Immature natural killer cell (primary cell): ENCODE data around the gene PUM2. TPM values are rescaled to one million over a fixed set of nuclear protein-coding genes. Genes with fewer than 3 reads are reported as not detected.

Experiments used
- DNase-seq, 3 donors: peaks; one replicate each; pipeline ENCODE4 v3.0.0; 2022; ENCODE audit warnings: mixed read lengths in 1 of 3
- H3K27ac Mint-ChIP-seq, 6 donors: one replicate each; pipeline ENCODE4 v1.8.0; 2020; ENCODE audit warnings: mixed read lengths in 6 of 6, mild to moderate bottlenecking in 5 of 6, inconsistent platforms in 4 of 6, moderate library complexity in 3 of 6
- H3K27me3 Mint-ChIP-seq, 3 donors: one replicate each; pipeline ENCODE4 v1.8.0; 2020 to 2021; ENCODE audit warnings: low read depth in 3 of 3, mild to moderate bottlenecking in 3 of 3, mixed read lengths in 3 of 3, moderate library complexity in 3 of 3, inconsistent platforms in 1 of 3
- H3K36me3 Mint-ChIP-seq, 3 donors: one replicate each; pipeline ENCODE4 v1.8.0; 2020; ENCODE audit warnings: mixed read lengths in 3 of 3, inconsistent platforms in 2 of 3, mild to moderate bottlenecking in 2 of 3
- H3K4me1 Mint-ChIP-seq, 2 donors: one replicate each; pipeline ENCODE4 v1.8.0; 2020; ENCODE audit warnings: inconsistent platforms in 2 of 2, mild to moderate bottlenecking in 2 of 2, mixed read lengths in 2 of 2, moderate library complexity in 1 of 2
- H3K4me3 Mint-ChIP-seq, 5 donors: one replicate each; pipeline ENCODE4 v1.8.0; 2020; ENCODE audit warnings: mild to moderate bottlenecking in 5 of 5, mixed read lengths in 5 of 5, inconsistent platforms in 3 of 5, moderate library complexity in 3 of 5
- H3K9me3 Mint-ChIP-seq, 6 donors: one replicate each; pipeline ENCODE4 v1.8.0; 2020; ENCODE audit warnings: mild to moderate bottlenecking in 6 of 6, mixed read lengths in 6 of 6, inconsistent platforms in 4 of 6, moderate library complexity in 3 of 6
- polyA plus RNA-seq, 3 donors: library from polyadenylated mRNA; unstranded; fragments of 300-500 nt; fragmentation: Illumina TruSeq; gene quantifications; one replicate each; pipeline ENCODE4 v1.2.3, GENCODE V29; 2021

Gene PUM2
- polyA plus RNA-seq, 3 donors from 2014 or later, result 11.2 to 23.9 (median 21.1) TPM

- peaks cover 0 to 2% of the 10 kb centered on the region in 2 donors for H3K4me1 Mint-ChIP-seq
- H3K27me3 Mint-ChIP-seq, result peaks cover 0 to 6% (median 1%) of the 10 kb centered on the region in 3 donors
- H3K36me3 Mint-ChIP-seq, result no peaks in the 10 kb centered on the region
- no peak overlapping the region for H3K27ac Mint-ChIP-seq
- DNase-seq, result no peak
- no peaks in the 10 kb centered on the region for H3K9me3 Mint-ChIP-seq
- no peak overlapping the region for H3K4me3 Mint-ChIP-seq
Measured at GRCh38 chr2:20203521-20204225, 147.0 kb downstream of the PUM2 start.

DNA sequence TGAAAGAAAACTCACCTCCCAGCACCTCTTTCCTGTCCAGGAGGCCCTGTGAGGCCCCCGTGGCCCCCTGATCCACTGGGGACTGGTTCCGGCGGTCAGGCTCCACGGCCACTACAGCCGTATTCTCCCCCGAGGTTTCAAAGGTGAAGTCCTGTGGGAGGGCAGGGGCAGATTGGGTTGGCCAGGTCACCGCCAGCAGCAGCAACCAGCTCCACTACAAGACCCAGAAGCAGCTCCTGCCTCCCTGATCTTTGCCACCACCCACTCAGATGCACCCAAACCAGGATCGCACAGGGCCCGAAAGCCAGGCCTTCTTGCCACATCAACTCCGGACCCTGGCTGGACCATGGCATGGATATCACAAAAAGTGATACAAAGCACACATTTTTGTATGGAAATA, 147.6 kb downstream of the PUM2 start:
- DNase-seq, result no peak
- H3K27ac Mint-ChIP-seq, result no peak overlapping the region
- no peaks in the 10 kb centered on the region for H3K9me3 Mint-ChIP-seq
- no peaks in the 10 kb centered on the region for H3K36me3 Mint-ChIP-seq
- peaks cover 0 to 2% of the 10 kb centered on the region in 2 donors for H3K4me1 Mint-ChIP-seq
- H3K4me3 Mint-ChIP-seq, result no peak overlapping the region
- peaks cover 0 to 6% (median 0%) of the 10 kb centered on the region in 3 donors for H3K27me3 Mint-ChIP-seq

GRCh38 chr2:20201671-20202070, 149.0 kb downstream of the PUM2 start:
- no peaks in the 10 kb centered on the region for H3K36me3 Mint-ChIP-seq
- H3K9me3 Mint-ChIP-seq, result no peaks in the 10 kb centered on the region
- H3K27ac Mint-ChIP-seq, result no peak overlapping the region
- DNase-seq, result no peak
- H3K4me1 Mint-ChIP-seq, result no peaks in the 10 kb centered on the region
- no peak overlapping the region for H3K4me3 Mint-ChIP-seq
- peaks cover 0 to 3% (median 0%) of the 10 kb centered on the region in 3 donors for H3K27me3 Mint-ChIP-seq

DNA sequence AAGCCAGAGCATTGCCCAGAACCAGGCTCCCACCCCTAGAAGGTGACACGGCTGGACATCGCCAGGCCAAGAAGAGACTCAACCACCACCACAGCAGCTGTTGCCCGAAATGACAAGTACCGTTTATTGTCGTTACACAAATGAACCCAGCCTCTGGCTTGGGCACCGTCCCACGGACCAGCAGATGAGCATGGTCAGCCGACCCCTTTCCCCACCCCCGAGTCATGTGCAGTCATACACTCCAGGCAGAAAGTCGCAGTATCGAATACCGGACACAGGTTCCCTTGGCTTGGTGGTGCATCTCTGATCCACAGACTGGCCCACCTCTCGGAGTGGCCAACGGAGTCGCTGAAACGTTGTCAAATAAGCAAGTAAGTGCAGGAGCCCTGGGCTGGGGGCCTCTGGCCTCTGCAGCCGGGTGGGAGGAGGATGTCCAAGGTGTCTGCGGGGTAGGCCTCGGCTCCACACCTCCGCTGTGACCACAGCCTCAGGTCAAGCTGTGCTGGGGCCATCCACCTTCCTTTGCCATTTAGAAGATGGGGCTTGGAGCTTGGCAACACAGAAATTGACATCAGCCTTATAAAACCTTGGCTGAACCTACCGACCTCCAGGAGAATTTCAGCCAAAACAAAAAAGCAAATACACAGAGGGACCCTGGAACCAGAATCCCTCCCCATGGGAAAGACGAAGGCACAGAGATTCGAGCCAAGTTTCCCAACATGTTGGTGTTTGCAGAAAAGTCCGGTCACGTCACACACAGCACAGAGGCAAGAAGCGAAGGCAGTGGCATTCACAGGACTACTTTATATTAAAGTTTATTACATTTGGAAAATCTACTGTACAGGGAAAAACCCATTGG, 149.7 kb downstream of the PUM2 start:
- no peak overlapping the region for H3K27ac Mint-ChIP-seq
- no peaks in the 10 kb centered on the region for H3K36me3 Mint-ChIP-seq
- DNase-seq, result no peak
- no peak overlapping the region for H3K4me3 Mint-ChIP-seq
- peaks cover 0 to 3% (median 0%) of the 10 kb centered on the region in 3 donors for H3K27me3 Mint-ChIP-seq
- H3K9me3 Mint-ChIP-seq, result no peaks in the 10 kb centered on the region
- no peaks in the 10 kb centered on the region for H3K4me1 Mint-ChIP-seq

GRCh38 chr2:20199633-20200270, 150.9 kb downstream of the PUM2 start:
- Mint-ChIP-seq H3K27ac (no peak overlapping the region), H3K27me3 (peaks cover 0 to 2% (median 0%) of the 10 kb centered on the region in 3 donors), H3K36me3 (no peaks in the 10 kb centered on the region), H3K4me3 (no peak overlapping the region), H3K4me1 (no peaks in the 10 kb centered on the region), H3K9me3 (no peaks in the 10 kb centered on the region)
- no peak for DNase-seq

GRCh38 chr2:20198796-20199632, 151.6 kb downstream of the PUM2 start:
- no peaks in the 10 kb centered on the region for H3K4me1 Mint-ChIP-seq
- no peak overlapping the region for H3K27ac Mint-ChIP-seq
- no peaks in the 10 kb centered on the region for H3K36me3 Mint-ChIP-seq
- H3K9me3 Mint-ChIP-seq, result no peaks in the 10 kb centered on the region
- peaks cover 0 to 2% (median 0%) of the 10 kb centered on the region in 3 donors for H3K27me3 Mint-ChIP-seq
- no peak for DNase-seq
- H3K4me3 Mint-ChIP-seq, result no peak overlapping the region

Other genes starting within 250 kb of the PUM2 start
- gene SDC1, start 125.7 kb downstream of the PUM2 start, polyA plus RNA-seq, result not detected
- 1 to 10 TPM in 2 of 3 donors, under 1 TPM in 1; 0.91 to 4.8 (median 4.4) TPM for gene RHOB, start 96.2 kb upstream of the PUM2 start, polyA plus RNA-seq